Parathyroid adenoma (tissue), 2 donors: ENCODE data around the gene RIN3.

Experiments used
- H2AFZ ChIP-seq: fragments of 300-600 bp; sonication (generic); one replicate; pipeline ENCODE4 v1.7.0; 2017; ENCODE audit warnings: antibody characterized with exemption, mild to moderate bottlenecking
- H3K27ac ChIP-seq: fragments of 300-600 bp; sonication (generic); one replicate; pipeline ENCODE4 v1.7.0; 2017
- H3K27me3 ChIP-seq: fragments of 300-600 bp; sonication (generic); one replicate; pipeline ENCODE4 v1.7.0; 2017; ENCODE audit warnings: low read length; ENCODE audit not compliant: control insufficient read depth, insufficient read depth
- H3K36me3 ChIP-seq: fragments of 300-600 bp; sonication (generic); one replicate; pipeline ENCODE4 v1.7.0; 2017; ENCODE audit warnings: low read length; ENCODE audit not compliant: control insufficient read depth, insufficient read depth
- H3K4me1 ChIP-seq: fragments of 300-600 bp; sonication (generic); one replicate; pipeline ENCODE4 v1.7.0; 2017; ENCODE audit warnings: control low read depth
- H3K4me2 ChIP-seq: fragments of 300-600 bp; sonication (generic); one replicate; pipeline ENCODE4 v1.7.0; 2017; ENCODE audit warnings: low read length
- H3K4me3 ChIP-seq: fragments of 300-600 bp; sonication (generic); one replicate; pipeline ENCODE4 v1.7.0; 2017; ENCODE audit warnings: low read depth, low read length
- H3K79me2 ChIP-seq: fragments of 300-600 bp; sonication (generic); one replicate; pipeline ENCODE4 v1.7.0; 2017; ENCODE audit warnings: control low read depth
- H3K9ac ChIP-seq: fragments of 300-600 bp; sonication (generic); one replicate; pipeline ENCODE4 v1.7.0; 2017; ENCODE audit warnings: mild to moderate bottlenecking
- H3K9me3 ChIP-seq: fragments of 300-600 bp; sonication (generic); one replicate; pipeline ENCODE4 v1.7.0; 2017; ENCODE audit warnings: low read length; ENCODE audit not compliant: control insufficient read depth
- CTCF ChIP-seq: fragments of 300-600 bp; sonication (generic); IDR thresholded peaks from one replicate; pipeline ENCODE4 v1.7.0; 2017; ENCODE audit warnings: antibody characterized with exemption, mild to moderate bottlenecking
- donor health status: primary hyperparathyroidism.

The RIN3 gene

DNA sequence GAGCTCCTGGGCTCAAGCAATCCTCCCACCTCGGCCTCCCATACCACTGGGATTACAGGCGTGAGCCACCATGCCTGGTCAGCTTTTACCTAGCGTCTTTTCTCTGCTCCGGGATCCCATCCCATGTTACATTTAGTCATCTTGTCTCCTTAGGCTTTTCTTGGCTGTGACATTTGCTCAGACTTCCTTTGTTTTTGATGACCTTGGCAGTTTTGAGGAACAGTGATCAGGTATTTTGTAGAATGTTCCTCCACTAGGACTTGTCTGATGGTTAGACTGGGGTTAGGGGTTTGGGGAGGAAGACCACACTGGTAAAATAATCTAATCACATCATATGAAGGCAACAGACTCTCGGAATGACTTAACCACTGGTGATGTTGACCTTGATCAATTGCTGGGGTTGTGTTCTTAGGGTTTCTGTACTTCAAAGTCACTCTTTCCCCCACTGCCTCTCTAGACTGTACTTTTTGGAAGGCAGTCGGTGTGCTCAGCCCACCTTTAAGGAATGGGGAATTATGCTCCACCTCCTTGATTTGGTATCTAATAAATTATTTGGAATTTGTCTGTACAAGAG lies 48.4 kb downstream of the RIN3 start:
- Histone ChIP-seq H2AFZ (no peak overlapping the region), H3K27ac (no peak overlapping the region), H3K4me2 (no peak overlapping the region), H3K36me3 (no peaks in the 10 kb centered on the region), H3K4me1 (no peaks in the 10 kb centered on the region), H3K9ac (no peak overlapping the region), H3K79me2 (peaks cover 15% of the 10 kb centered on the region), H3K27me3 (no peaks in the 10 kb centered on the region), H3K9me3 (no peaks in the 10 kb centered on the region), H3K4me3 (no peak overlapping the region)
- no peak for TF ChIP-seq CTCF

GRCh38 chr14:92563359-92563758 lies 49.8 kb downstream of the RIN3 start:
- Histone ChIP-seq H3K79me2 (peaks cover 21% of the 10 kb centered on the region), H3K9ac (no peak overlapping the region), H3K4me1 (no peaks in the 10 kb centered on the region), H3K36me3 (no peaks in the 10 kb centered on the region), H2AFZ (no peak overlapping the region), H3K4me2 (no peak overlapping the region), H3K9me3 (no peaks in the 10 kb centered on the region), H3K4me3 (no peak overlapping the region), H3K27me3 (no peaks in the 10 kb centered on the region), H3K27ac (no peak overlapping the region)
- TF ChIP-seq CTCF = no peak

DNA sequence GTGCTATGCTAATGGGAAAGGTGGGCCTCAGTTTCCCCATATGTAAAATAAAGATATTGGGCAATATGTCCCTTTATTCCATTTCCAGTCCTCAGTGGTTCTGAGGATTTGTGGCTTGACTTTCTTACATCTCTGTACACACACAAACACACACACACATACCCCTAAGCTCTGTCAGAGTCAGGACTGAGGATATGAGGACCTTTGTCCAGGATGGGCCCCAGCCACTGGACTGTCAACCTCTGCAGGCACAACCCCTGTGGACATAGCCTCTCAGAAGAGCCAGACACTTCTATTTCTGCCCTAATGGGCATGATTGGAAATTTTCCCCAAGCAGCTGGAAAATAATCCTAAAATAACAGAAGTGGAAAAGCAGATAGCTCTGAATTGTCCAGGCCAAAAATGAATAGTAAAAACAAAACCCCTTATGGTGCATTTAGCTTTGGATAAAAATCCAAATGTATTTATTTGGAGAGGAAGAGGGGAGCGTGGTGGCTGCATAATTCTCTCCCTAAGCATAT lies 50.2 kb downstream of the RIN3 start:
- Histone ChIP-seq H3K4me2 (no peak overlapping the region), H3K4me3 (no peak overlapping the region), H3K27ac (no peak overlapping the region), H3K27me3 (no peaks in the 10 kb centered on the region), H3K79me2 (peaks cover 21% of the 10 kb centered on the region), H2AFZ (no peak overlapping the region), H3K36me3 (no peaks in the 10 kb centered on the region), H3K9ac (no peak overlapping the region), H3K9me3 (no peaks in the 10 kb centered on the region), H3K4me1 (no peaks in the 10 kb centered on the region)
- TF ChIP-seq CTCF = no peak

- Histone ChIP-seq H3K27ac (no peak overlapping the region), H3K4me1 (no peaks in the 10 kb centered on the region), H3K79me2 (peaks cover 21% of the 10 kb centered on the region), H3K9ac (no peak overlapping the region), H3K4me2 (no peak overlapping the region), H3K36me3 (no peaks in the 10 kb centered on the region), H2AFZ (no peak overlapping the region), H3K9me3 (no peaks in the 10 kb centered on the region), H3K4me3 (no peak overlapping the region), H3K27me3 (no peaks in the 10 kb centered on the region)
- no peak for TF ChIP-seq CTCF
Measured at GRCh38 chr14:92564344-92565039, 50.9 kb downstream of the RIN3 start.
